Dermis blood vessel endothelial cell (primary cell): ENCODE data around the gene SLC4A11. TPM values are rescaled to one million over a fixed set of nuclear protein-coding genes. Genes with fewer than 3 reads are reported as not detected.
A peak's percentile ranks its signal among the peaks of the same experiment; 100 is the strongest.
"Not testable (repeated sequence)": the region's sequence is repeated elsewhere in the genome, so short reads cannot be mapped to it uniquely, and the experiment has no call there.

Source experiments
- DNase-seq: peaks from one replicate; pipeline ENCODE4 v3.0.0; 2010
- total RNA-seq: library from RNA; depleted of rRNA; stranded (reverse); fragments of >200 nt; gene quantifications from 2 replicates; pipeline ENCODE4 v1.2.3, GENCODE V29; 2014

Gene SLC4A11
- total RNA-seq, 1 donor from 2014 or later, result 7.5 TPM

DNA sequence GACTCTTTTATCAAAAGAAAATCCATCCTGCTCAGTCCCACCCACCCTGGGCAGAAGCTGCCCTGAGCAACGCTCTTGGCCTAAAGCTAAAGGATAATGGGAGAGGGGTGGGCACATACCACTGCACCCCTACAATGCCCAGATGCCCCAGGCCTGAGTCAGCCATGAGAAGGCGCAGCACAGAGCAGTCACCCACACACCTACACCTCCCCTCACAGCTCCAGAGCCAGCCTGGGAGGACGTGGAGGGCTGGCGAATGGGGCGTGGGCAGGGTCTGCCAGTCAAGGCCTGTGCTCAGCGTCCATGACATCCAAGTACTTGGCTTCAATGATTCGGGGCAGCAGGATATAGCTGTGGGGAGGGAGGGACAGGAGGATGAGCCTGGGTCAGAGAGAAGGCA lies 11.5 kb downstream of the SLC4A11 start:
- DNase-seq, result no peak

DNA sequence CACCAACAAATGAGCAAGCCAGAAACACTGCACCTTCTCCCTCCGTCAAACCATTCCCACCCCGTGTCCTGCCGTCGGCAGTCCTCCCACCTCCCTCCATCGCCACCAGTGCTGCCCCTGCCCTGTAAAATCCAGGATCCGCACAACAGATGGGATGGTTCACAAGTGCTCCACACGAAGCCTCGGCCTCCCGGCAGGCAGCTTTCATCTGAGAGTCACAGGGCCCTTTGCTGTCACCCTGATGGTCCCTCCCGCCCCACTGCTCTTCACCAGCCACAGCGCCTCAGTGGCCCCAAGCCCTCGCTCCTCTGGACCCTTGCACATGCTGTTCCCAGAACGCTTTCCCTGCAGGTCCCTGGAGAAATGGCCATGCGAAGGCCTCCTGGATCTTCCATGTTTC lies 12.1 kb downstream of the SLC4A11 start:
- no peak for DNase-seq

DNA sequence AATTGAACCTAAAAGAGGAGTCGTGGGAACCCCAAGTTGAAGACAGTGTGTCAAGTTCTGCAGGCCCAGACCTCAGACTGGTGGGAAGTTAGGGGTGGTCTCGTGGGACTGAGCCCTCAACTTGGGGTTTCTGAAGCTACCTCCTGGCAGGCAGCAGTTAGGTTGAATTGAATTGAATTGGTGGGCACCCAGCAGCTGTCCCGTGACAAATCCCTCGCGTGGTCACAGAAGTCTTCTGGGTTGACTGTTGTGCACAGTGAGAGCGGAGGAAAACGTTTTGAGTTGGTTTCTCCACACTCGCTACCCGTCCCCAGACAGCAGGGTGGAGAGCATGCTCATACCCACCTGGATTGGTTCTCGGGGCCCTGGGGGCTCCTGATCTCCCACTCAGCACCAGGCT lies 12.9 kb downstream of the SLC4A11 start:
- no peak for DNase-seq

DNA sequence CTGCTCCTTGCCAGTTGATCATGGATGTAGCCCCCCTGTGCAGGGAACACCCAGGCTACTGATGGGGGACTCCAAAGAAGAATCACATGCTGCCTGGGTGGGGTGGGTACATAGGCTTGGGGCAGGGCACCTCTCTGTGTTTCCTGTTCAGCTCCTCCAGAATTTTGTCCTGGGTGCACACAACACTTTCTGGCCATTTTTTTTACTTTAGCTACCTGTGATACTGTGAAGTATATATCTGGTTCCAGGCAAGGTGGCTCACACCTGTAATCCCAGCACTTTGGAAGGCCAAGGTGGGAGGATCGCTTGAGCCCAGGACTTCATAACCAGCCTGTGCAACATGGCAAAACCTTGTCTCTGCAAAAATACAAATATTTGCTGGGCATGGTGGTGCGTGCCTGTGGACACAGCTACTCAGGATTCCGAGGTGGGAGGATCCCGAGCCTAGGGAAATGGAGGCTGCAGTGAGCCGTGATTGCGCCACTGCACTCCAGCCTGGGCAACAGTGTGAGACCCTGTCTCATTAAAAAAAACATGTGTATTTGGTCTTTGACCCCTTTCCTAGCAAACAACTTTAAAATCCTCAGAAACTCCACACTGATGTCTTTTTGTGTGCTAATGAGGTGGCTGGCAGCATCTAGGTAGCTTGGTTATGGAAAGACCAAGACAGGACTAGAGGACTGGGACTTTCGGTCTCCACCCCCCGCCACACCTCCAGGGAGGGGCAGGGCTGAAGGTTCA lies 14.1 kb downstream of the SLC4A11 start:
- no peak for DNase-seq

DNA sequence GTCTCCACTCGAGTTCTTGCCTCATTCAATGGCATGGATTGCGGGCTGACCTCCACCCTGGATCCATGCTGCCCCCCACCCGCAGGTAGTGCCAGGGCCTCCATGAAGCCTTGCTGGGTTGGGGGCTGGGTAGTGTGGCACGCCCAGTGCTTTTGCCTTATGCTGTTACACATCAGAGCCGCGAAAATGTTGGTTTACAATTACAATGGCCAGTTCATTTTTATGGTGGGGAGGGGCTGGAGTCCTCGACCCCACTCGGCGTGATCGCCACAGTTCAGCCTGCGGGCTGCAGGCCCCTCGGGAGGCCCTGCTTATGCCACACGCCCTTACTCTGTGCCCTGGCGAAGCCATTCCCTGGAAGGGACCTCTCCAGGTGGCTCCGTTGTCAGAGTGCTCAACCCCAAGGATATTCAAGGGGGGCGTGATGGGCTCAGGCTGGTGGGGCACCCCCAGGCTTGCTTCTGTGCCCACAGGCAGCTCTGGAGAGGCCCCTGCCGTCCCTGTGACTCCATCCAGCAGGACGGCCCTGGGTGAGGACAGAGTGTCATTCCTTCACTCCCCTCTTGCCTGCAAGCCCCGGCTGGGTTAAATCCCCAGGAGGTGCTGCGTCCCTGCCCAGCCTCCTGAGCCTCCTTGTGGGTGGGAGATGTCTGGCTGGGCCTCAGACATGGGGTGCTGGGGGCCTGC lies 14.9 kb downstream of the SLC4A11 start:
- DNase-seq, result no peak

DNA sequence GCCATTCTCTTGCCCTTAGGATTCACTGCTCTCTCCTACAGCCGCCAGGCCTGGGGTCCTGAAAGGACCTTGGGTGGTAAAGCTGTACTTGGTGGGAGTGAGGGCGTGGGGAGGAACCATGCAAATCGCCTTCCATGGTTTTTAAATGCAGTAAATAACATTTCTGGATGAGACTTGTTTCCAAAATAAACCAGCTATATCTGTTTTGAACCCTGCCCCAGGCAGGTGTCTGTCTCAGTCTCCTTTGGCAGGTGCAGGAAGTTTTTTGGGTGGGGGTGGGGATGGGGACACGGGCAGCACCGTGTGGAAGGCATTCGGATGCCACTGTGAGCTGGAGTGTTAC lies 15.4 kb downstream of the SLC4A11 start:
- no peak for DNase-seq

DNA sequence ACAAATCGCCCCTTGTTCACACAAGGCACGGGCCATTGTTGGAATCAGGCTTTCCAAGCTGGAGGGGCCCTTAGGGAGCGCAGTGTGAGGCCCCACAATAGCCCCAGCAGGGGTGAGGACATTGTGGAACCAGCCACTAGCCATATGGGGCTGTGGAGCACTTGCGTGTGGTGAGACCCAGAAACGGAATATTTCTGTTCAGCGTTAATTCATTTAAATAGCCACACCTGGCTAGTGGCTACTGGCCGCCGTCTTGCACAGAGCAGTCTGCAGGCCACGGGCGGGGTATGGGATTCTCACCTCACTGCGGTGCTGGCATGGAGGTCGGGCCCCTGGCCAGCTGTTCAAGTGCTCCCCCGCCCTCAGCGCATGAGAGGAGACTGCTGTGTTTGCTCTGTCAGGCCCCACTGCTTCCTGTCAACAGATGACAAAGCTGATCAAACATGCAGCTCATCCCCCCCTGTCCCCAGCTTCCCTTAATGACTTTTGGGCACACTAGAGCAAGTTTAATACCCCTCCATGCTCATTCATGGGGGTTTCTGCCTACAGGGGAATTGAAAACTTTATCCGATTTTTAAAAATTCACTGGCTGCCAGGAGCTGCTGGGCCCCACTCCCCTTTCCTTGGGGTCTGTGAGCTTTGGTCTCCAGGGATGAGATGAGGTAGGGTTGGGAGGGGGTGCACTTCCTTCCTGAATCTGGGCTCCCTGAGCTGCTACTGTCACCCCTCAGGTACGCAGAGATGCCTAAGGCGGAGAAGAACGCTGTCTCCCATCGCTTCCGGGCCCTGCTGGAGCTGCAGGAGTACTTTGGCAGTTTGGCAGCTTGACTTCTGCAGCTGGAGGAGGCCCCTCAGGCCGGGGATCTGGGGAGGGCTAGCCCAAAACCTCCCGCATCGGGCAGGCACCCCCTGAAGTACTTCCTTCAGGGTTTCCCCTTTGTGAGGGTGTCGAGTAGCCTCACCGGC lies 16.1 kb downstream of the SLC4A11 start:
- DNase-seq, result peak; percentile 29

DNA sequence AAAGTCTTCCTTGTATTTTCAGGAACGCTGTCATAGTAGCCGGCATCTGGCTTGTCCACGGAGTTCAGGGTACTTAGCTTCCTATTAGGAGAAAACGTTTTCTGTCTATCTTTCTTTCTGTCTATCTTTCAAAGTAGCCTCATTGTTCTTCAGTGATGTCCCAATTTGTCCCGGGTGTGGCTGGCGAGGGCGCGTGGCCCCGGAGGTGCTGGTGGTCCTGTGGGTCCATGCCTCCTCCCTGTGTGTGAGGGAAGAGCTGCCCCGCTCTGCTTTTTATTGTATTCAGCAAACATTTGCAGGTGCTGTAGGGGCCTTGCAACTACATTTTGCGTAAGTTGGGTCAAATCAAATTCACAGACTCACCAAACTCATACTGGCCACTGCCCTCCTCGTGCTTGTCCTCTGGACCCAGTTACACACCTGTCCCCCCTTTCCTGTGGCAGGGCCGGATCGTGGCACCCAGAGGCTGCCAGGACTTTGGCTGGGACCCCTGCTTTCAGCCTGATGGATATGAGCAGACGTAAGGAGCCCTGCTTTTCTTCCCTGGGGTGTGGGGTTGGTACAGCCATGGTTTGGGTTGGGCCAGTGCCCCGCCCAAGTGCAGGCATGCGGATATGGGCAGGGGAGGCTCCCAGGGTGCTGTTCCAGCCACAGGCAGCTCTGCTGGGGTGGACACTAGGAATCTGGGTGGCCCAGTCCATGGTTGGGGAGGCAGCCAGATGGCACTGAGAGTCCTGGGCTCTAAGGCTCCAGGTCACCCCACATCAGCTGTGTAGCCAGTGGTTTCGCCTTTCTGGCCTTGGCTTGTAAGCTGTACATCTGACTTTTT lies 17.4 kb downstream of the SLC4A11 start:
- DNase-seq, result no peak

DNA sequence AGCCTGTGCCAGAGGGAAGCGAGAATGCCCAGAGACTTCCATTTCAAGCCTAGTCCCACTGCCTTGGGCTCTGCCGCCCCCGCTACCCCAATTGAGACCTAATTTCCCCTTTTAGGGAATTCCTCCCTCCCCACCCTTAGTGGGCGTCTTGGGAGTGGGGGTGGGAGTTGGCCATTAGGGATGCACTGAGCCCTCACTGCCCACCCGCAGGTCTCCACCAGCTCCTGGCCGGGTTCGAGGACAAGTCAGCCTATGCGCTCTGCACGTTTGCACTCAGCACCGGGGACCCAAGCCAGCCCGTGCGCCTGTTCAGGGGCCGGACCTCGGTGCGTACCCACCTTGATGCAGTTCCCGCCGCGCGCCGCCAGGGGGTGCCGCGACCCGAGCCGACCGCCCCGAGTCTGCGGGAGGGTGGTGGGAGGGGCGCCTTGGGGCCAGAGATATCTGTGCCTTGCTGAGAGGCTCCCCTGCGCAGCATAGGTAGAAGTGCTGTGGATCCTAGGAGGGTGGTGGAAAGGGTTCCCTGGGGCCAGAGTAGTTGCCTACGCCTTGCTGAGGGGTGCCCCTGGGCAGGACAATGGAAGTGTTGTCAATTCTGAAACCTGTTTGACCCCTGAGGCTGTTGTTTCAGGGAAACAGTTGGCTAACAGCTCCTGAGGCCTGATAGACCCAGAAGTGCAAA lies 20.5 kb downstream of the SLC4A11 start:
- peak; percentile 71 for DNase-seq

DNA sequence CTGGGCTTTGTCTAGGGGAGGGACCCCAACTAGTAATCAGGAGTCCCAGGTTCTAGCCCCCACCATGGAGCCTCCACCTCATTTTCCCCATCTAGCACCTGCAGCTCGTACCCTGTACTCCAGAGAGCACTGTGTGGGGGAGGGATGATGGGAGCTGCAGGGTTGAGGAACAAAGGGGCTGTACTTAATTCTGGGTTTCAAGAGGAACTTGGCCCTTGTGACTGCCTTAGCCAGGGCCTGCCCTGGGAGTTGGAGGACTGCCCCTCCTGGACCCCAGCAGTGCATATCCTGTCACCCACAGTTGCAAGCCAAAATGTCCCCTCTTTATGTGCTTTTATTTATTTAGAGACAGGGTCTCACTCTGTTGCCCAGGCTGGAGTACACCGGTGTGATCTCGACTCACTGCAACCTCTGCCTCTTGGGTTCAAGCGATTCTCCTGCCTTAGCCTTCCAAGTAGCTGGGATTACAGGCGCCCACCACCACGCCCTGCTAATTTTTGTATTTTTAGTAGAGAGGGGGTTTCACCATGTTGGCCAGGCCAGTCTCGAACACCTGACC lies 23.6 kb downstream of the SLC4A11 start:
- not testable (repeated sequence) for DNase-seq

DNA sequence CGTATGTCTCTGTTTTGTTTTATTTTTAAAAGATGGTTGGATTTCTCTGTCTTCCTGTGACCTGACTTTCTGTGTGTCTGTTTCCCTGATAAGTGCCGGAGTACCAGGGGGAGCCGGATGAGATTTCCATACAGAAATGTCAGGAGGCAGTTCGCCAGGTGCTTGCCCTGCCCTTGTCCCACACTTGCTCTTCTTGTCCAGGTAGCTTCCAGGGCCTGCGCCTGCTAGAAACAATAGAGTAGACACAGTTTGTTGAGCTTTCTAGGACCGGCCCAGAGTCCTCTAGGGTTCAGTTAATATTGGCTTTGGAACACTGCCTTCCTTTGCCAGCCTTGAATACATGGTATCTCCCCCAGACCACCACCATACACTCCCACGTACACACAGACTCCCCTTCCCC lies 25.8 kb downstream of the SLC4A11 start:
- no peak for DNase-seq

DNA sequence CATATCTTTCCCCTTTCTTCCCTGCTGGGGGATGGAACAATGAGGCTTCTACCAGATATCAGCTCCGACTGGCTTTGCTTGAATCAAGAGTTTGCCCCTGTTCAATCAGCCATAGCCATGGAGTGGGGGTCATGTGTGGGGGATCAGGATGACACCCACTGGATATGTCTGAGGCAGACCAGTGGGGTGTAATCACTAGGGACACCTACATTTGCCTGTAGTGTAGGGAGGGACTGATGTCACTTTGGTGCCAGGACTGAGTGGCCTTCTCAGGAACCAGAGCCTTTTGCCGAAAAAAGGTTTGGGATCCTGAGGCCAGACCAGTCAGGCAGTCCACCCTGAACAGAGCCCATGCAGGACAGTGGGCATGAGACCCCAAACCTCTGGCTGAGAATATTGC lies 28.6 kb downstream of the SLC4A11 start:
- no peak for DNase-seq

DNA sequence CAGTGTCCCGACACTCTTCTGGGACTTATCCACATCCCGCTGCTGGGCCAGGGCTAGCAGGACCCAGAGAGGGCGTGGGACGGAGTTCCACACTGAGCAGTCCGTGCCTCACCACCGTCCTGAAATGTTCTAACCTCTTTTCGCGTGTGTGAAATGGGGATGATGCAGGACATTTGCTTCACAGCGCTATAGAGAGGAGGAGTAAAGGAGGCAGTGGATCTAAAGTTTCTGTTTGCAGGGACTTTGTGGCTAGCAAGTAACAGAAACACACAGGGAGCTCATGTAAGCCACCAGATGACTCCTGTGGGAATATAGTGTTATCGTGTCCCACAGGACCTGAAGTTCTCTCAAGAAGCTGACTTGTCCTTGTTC lies 29.1 kb downstream of the SLC4A11 start:
- DNase-seq, result peak; percentile 39

DNA sequence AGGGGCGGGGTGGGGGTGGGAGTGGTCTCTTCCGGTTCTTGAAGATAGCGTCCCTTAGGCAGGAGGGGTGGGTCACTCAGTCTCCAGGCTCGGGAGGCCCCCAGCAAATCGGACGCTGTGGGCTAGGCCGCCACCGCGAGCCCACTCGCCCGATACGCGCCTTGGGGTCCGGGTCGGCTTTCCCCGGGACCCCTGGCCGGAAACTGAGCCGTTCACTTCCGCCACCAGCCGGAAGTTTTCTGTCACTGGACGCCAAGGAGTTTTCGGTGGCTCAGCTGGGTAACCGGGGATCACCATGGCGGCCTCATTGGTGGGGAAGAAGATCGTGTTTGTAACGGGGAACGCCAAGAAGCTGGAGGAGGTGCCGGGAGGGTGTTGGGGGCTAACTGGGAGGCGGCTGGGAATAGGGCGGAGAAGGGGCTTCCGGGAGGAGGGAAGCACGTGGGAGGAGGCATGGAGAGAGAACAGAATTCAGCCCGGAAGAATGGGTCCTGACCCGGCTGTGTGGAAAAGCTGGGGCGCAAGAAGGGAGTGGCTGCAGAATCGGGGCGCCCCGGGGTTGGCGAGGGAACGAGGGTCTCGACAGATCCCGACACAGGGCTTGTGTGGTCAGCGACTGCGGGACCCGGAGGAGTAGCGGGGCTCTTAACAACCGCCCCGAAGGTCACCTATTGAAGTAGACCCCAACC lies 29.6 kb downstream of the SLC4A11 start, which contains the start of gene ITPA:
Gene ITPA (plus strand): TSS at position 242 of the 689 bp plus-strand sequence. CDS start 54 bp downstream, at position 296.
- DNase-seq, result peak; percentile 47

DNA sequence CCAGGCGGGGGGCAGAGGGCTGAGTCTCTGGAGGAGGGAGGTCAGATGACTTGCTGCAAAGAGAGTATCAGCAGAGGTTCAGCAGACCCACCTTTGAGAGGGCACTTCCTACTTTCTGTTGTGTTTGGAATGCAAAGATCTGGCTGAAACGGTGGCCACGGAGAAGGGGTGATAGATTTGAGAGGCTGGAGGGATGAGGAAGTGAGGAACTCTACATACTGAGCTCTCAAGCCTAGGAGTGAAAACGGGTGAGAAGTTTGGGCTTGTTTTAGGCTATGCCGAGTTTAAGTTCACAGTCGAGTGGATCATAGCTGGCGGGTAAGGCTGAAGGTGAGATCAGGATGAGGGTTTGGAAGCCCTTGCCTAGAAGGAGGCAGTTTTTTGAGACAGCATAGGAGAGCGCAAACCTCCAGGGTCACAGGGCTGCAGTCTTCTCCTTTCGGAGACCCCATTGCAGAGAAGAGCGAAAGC lies 30.2 kb downstream of the SLC4A11 start:
- DNase-seq, result peak; percentile 30

DNA sequence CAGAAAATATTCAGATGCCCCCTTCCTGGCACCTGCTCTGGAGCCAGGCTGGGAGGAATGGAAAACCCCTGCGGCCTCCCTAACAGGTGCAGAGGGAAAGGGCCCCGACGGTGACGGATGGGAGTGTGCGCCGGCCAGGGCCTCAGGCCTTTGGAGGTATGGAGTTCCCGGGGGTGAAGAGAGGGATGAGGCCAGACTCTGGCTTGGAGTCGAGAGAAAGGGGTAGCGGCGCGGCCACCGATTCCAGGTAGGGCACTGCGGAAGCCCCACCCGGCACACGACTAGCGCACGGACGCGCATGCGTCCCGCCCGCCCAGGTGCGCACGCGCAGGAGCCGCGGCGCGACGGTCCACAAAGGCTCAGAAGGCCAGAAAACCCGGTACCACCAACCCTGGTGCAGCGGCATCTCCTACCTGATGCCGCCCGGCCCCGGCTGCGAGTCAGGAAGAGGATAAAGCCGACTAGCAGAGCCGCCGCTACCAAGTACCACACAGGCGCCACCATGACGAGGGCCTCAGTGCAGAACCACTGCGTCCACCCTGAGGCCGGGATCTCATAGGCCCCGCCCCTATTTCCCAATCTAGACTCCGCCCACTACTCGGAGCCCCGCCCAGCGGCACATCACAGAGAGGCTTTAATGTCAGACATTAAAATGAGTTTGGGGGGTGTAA lies 34.7 kb downstream of the SLC4A11 start, which contains the start of gene DDRGK1:
Gene DDRGK1 (minus strand): TSS at position 559 of the 671 bp plus-strand sequence. CDS start 55 bp downstream, at position 504.
- peak; percentile 85 for DNase-seq

DNA sequence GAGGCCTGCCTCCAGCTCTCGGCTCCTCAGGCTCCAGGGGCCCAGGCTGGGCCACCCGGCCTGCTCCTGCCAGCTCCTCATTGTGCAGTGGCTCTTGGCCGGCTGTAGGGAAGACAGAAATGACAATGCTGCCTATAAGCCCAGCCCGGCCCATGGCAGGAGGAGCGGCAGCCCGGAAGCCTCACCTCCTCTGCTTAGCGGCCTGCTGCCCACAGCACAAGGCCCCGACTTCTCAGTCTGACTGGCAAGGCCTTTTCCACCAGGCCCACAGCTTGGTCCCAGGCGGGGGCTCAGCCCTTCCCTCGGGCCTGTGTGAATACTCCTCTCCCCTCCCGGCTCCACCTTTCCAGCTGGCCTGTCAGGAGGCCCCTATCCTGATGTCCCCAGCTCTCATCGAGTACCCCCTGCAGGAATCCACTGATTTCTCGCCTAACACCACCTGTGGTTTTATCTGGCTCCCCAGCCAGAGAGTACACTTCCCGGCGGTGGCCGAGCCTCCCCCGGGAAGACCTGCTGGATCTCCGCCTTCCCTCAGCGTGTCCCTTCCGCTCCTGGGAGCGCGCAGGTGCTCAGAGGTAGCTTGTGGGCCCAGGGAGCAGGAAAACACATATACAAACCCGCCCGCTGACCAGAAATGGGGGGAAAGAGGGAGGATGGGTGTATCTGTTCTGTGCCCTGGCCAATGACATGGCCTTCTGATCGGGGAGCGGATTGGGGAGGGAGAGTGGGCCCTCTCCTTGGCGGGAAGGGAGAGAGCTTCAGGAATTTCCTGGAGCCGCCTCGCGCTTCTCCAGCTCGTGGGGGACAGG lies 35.5 kb downstream of the SLC4A11 start:
- DNase-seq, result peak; percentile 44

DNA sequence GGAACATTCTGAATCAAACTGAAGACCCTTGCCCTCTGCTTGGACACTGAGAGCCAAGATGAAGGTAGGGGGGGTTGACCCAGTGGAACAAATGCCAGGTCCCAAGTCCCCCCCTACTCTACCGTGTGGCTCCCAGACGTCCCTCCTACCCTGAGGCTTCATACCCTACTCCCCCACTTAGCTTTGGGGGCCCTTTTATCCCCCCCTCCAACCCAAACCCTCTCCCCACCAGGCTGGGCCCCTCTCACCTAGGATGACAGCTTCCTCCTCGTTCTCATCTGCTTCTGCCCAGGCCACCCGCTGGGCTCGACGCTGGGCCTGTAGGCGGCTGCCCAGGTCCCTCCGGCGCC lies 36.0 kb downstream of the SLC4A11 start:
- no peak for DNase-seq
